GM08714 (cell line): ENCODE data around the gene PLPP7.

Experiments used
- H3K4me3 ChIP-seq: fragments of 200-500 bp; sonication (Bioruptor generic); 2 replicates; pipeline ENCODE4 v1.5.1; 2014; ENCODE audit warnings: mild to moderate bottlenecking, low read length, inconsistent platforms
- ZNF274 ChIP-seq: IDR thresholded peaks from 2 replicates; pipeline ENCODE4 v1.6.1; 2012; ENCODE audit warnings: mild to moderate bottlenecking, low read depth, low read length

PLPP7 gene

GRCh38 chr9:131282175-131282574 lies 7.3 kb upstream of the PLPP7 start:
- TF ChIP-seq ZNF274 = no peak
- H3K4me3 ChIP-seq = no peak overlapping the region

GRCh38 chr9:131282688-131283422 lies 6.7 kb upstream of the PLPP7 start:
- TF ChIP-seq ZNF274 = no peak
- no peak overlapping the region for H3K4me3 ChIP-seq

DNA sequence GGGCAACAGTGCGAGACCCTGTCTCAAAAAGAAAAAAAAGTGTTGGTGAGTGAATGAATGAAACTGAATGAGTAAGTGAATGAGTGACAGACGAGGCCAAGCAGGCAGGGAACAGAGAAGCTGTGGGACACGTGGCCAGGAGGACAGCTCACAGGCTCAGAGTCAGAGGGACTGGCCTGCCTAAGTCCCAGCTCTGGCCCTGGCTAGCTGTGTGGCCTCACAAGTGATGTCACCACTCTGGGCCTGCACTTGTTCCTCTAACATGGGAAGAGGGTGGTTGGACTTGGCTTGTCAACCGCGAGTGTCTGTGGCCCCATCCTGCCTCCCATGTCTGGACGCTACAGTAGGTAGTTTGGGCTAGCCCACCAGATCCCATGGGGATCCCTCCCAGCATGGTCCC lies 4.7 kb upstream of the PLPP7 start:
- no peak for TF ChIP-seq ZNF274
- no peak overlapping the region for H3K4me3 ChIP-seq

- no peak for TF ChIP-seq ZNF274
- H3K4me3 ChIP-seq = no peak overlapping the region
Measured at GRCh38 chr9:131287359-131287758, 2.2 kb upstream of the PLPP7 start.

- H3K4me3 ChIP-seq = no peak overlapping the region
- no peak for TF ChIP-seq ZNF274
Measured at GRCh38 chr9:131288217-131288616, 1.3 kb upstream of the PLPP7 start.

DNA sequence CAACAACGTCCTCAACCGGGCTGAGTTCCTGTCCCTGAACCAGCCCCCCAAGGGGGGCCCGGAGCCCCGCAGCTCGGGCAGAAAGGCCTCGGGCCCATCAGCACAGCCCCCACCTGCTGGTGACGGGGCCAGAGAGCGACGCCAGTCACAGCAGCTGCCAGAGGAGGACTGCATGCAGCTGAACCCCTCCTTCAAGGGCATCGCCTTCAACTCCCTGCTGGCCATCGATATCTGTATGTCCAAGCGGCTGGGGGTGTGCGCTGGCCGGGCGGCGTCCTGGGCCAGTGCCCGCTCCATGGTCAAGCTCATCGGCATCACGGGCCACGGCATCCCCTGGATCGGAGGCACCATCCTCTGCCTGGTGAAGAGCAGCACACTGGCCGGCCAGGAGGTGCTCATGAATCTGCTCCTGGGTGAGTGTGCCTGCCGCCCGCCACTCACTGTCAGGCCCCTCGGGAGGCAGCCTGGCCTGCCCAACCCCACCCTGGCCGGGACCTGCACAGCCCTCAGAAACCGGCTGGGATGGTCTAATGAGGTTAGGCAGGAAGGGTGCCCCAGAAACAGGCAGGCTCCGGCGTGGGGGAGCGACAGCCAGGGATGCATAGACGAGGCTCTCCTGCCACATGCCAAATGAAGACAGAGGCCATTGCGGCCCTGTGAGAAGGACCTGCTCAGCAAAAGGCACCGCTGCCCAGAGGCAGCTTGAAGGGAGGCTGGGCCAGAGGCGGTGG lies 678 bp downstream of the PLPP7 start:
- TF ChIP-seq ZNF274 = no peak
- H3K4me3 ChIP-seq = no peak overlapping the region; the same call in 1 of the 2 replicates

- no peak for TF ChIP-seq ZNF274
- no peak overlapping the region for H3K4me3 ChIP-seq
Measured at GRCh38 chr9:131290767-131291370, 1.3 kb downstream of the PLPP7 start.

DNA sequence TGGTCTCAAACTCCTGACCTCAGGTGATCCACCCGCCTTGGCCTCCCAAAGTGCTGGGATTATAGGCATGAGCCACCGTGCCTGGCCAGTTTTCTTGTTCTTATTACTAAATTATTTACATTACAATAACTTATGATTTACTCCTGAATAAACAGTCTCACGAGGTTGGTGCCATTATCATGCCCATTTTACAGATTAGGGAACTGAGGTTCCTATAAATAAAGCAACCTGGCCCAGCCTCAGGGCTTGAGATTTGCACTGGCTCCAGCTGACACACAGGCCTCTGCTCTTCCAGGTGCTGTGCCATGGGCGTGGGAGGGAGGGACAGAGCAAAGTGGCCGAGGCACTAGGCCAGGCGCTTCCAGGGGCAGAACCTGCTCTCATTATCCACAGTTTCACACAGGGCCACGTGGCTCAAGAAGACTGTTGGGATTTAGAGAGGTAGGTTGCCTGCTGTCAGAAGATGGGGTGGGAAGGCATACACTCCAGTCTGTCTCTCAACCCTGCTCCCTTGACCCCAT lies 2.3 kb downstream of the PLPP7 start:
- no peak overlapping the region for H3K4me3 ChIP-seq
- TF ChIP-seq ZNF274 = no peak

GRCh38 chr9:131292937-131293336 lies 3.4 kb downstream of the PLPP7 start:
- TF ChIP-seq ZNF274 = no peak
- no peak overlapping the region for H3K4me3 ChIP-seq

DNA sequence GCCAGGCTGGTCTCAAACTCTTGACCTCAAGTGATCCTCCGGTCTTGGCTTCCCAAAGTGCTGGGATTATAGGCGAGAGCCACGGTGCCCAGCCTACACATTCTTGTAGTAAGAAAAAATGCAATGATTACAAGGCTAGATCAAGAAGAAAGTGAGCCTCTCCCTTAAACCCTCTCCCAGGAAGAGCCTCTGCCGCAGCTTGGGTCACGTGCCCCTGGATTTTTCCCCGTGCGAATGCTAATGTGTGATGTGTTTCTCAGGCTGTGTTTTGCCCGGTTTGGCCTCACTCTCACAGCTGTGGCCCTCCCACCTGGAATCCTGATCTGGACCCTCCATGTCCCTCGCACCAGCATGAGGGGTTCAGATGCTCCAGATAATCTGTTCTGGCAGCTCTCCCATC lies 6.9 kb downstream of the PLPP7 start:
- TF ChIP-seq ZNF274 = no peak

GRCh38 chr9:131296906-131297500 lies 7.5 kb downstream of the PLPP7 start:
- no peak for TF ChIP-seq ZNF274

More for the DNA sequence above, 6.9 kb downstream of the PLPP7 start:
- no peak overlapping the region for H3K4me3 ChIP-seq

GRCh38 chr9:131297903-131298302 lies 8.4 kb downstream of the PLPP7 start:
- no peak for TF ChIP-seq ZNF274
- no peak overlapping the region for H3K4me3 ChIP-seq

More at GRCh38 chr9:131296906-131297500, 7.5 kb downstream of the PLPP7 start:
- no peak overlapping the region for H3K4me3 ChIP-seq

- no peak for TF ChIP-seq ZNF274
Measured at GRCh38 chr9:131298341-131298740, 8.8 kb downstream of the PLPP7 start.

GRCh38 chr9:131298816-131299215 lies 9.3 kb downstream of the PLPP7 start:
- H3K4me3 ChIP-seq = no peak overlapping the region

More at GRCh38 chr9:131298341-131298740, 8.8 kb downstream of the PLPP7 start:
- H3K4me3 ChIP-seq = no peak overlapping the region

GRCh38 chr9:131299346-131299960 lies 9.9 kb downstream of the PLPP7 start:
- H3K4me3 ChIP-seq = no peak overlapping the region

More at GRCh38 chr9:131298816-131299215, 9.3 kb downstream of the PLPP7 start:
- TF ChIP-seq ZNF274 = no peak

More at GRCh38 chr9:131299346-131299960, 9.9 kb downstream of the PLPP7 start:
- TF ChIP-seq ZNF274 = no peak
